NT2/D1 (cell line): ENCODE data around the gene KCNG4.

Source experiments
- YY1 ChIP-seq: IDR thresholded peaks from 2 replicates; pipeline ENCODE4 v1.6.1; 2011; ENCODE audit not compliant: insufficient read length, insufficient read depth
- ZNF274 ChIP-seq: IDR thresholded peaks from 2 replicates; pipeline ENCODE4 v1.6.1; 2011; ENCODE audit warnings: mild to moderate bottlenecking, low read depth, low read length

DNA sequence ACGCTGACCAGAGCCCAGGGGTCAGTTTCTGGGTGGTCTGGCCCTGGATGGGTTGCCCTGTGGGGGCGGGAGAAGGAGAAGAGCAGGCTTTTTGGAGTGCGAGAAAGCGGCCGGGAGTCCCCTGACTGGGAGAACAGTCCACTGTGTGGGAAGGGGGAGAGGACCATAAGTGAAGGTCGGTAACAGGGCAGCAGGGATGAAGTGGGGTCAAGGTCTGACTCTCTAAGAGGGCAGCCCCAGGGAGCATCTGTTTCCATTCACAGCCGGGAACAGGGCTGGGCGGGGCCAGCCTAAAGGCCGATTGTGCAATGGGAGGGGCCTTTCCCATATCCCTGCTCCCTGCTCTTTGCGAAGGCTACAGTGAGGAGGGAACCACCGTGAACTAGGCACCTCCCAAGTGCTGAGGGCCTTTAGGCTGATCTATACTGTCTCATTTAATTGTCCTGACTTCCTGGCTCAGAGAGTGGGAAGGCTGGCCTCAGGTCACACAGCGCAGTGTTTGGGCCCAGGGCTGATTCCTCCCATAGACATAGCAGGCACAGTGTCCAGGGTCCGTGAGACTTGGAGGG is 44.4 kb upstream of the KCNG4 start:
- TF ChIP-seq YY1 (no peak), ZNF274 (no peak)
